NB4 (cell line): ENCODE measurements around the gene PGAP1.

Experiments used
- CTCF ChIP-seq: IDR thresholded peaks from one replicate; pipeline ENCODE4 v1.5.1; 2012; ENCODE audit warnings: low read depth, low read length
- MAX ChIP-seq: IDR thresholded peaks from 2 replicates; pipeline ENCODE4 v1.6.1; 2011; ENCODE audit warnings: low read depth, low read length
- MYC ChIP-seq: IDR thresholded peaks from 2 replicates; pipeline ENCODE4 v1.6.1; 2011; ENCODE audit warnings: low read depth, low read length

GRCh38 chr2:196801674-196802261 lies 124.7 kb downstream of the PGAP1 start:
- TF ChIP-seq CTCF (no peak), MAX (no peak), MYC (no peak)
